Chondrocyte (in vitro differentiated cells): ENCODE data around the gene DEPDC4. TPM values are rescaled to one million over a fixed set of nuclear protein-coding genes. Genes with fewer than 3 reads are reported as not detected.

Experiments
- DNase-seq: peaks from one replicate; pipeline ENCODE4 v3.0.0; 2021; ENCODE audit warnings: mixed read lengths, low spot score
- H3K27ac Mint-ChIP-seq: one replicate; pipeline ENCODE4 v1.8.0; 2021; ENCODE audit warnings: mild to moderate bottlenecking, moderate library complexity, mixed read lengths; ENCODE audit not compliant: unreplicated experiment
- H3K27me3 Mint-ChIP-seq: 2 replicates; pipeline ENCODE4 v1.8.0; 2021; ENCODE audit warnings: low read depth, mixed read lengths
- H3K36me3 Mint-ChIP-seq: 2 replicates; pipeline ENCODE4 v1.8.0; 2021; ENCODE audit warnings: low read depth, mixed read lengths
- H3K4me1 Mint-ChIP-seq: 2 replicates; pipeline ENCODE4 v1.8.0; 2021; ENCODE audit warnings: low read depth, mild to moderate bottlenecking, mixed read lengths
- H3K4me3 Mint-ChIP-seq: one replicate; pipeline ENCODE4 v1.8.0; 2021; ENCODE audit warnings: mild to moderate bottlenecking, moderate library complexity, mixed read lengths; ENCODE audit not compliant: unreplicated experiment
- H3K9me3 Mint-ChIP-seq: 2 replicates; pipeline ENCODE4 v1.8.0; 2021; ENCODE audit warnings: low read depth, mixed read lengths
- CTCF ChIP-seq: fragments of 200-600 bp; sonication (generic); IDR thresholded peaks from 2 replicates; pipeline ENCODE4 v1.5.0; 2021; ENCODE audit warnings: antibody characterized with exemption, mild to moderate bottlenecking, moderate library complexity
- total RNA-seq: library from RNA; stranded (reverse); gene quantifications from 3 replicates; pipeline ENCODE4 v1.2.1, GENCODE V29; 2021

The DEPDC4 gene
- total RNA-seq, 1 donor from 2014 or later, result 0.57 TPM

GRCh38 chr12:100221523-100221922 lies 45.4 kb downstream of the DEPDC4 start:
- Mint-ChIP-seq H3K4me1 (no peaks in the 10 kb centered on the region), H3K9me3 (no peaks in the 10 kb centered on the region), H3K27me3 (no peaks in the 10 kb centered on the region), H3K27ac (no peak overlapping the region), H3K4me3 (no peak overlapping the region), H3K36me3 (peaks cover 8% of the 10 kb centered on the region)
- DNase-seq, result no peak
- no peak for TF ChIP-seq CTCF

GRCh38 chr12:100219328-100220109 lies 47.4 kb downstream of the DEPDC4 start:
- DNase-seq, result no peak
- peaks cover 16% of the 10 kb centered on the region for H3K36me3 Mint-ChIP-seq
- H3K27me3 Mint-ChIP-seq, result no peaks in the 10 kb centered on the region
- H3K4me3 Mint-ChIP-seq, result no peak overlapping the region
- no peak overlapping the region for H3K27ac Mint-ChIP-seq
- no peaks in the 10 kb centered on the region for H3K4me1 Mint-ChIP-seq
- no peaks in the 10 kb centered on the region for H3K9me3 Mint-ChIP-seq
- no peak for TF ChIP-seq CTCF

GRCh38 chr12:100216337-100216736 lies 50.5 kb downstream of the DEPDC4 start:
- no peaks in the 10 kb centered on the region for H3K4me1 Mint-ChIP-seq
- no peaks in the 10 kb centered on the region for H3K9me3 Mint-ChIP-seq
- DNase-seq, result no peak
- no peak overlapping the region for H3K4me3 Mint-ChIP-seq
- peaks cover 20% of the 10 kb centered on the region for H3K36me3 Mint-ChIP-seq
- H3K27me3 Mint-ChIP-seq, result no peaks in the 10 kb centered on the region
- no peak for TF ChIP-seq CTCF
- H3K27ac Mint-ChIP-seq, result no peak overlapping the region

DNA sequence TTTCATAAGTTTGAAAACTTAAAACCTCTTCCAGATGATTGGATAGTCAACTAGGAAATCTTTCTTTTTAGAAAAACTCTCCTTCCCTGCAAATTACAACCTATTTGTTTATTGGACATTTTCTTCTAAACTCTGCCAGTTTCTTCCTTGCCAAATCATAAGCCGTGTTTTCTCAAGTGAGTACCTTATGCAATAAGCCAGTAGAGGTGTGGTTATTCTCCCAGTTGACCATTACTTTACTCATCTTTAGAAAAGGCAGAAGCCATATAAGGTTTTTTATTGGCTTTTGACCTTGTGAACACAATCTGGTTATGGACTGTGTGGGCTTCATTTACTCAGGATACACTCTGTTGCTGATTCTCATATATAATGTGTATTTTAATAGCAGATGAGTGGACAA lies 51.7 kb downstream of the DEPDC4 start:
- Mint-ChIP-seq H3K36me3 (peaks cover 25% of the 10 kb centered on the region), H3K9me3 (no peaks in the 10 kb centered on the region), H3K27ac (no peak overlapping the region), H3K4me1 (no peaks in the 10 kb centered on the region), H3K27me3 (no peaks in the 10 kb centered on the region), H3K4me3 (no peak overlapping the region)
- no peak for DNase-seq
- no peak for TF ChIP-seq CTCF

GRCh38 chr12:100214518-100214917 lies 52.4 kb downstream of the DEPDC4 start:
- no peaks in the 10 kb centered on the region for H3K9me3 Mint-ChIP-seq
- H3K4me3 Mint-ChIP-seq, result no peak overlapping the region
- H3K27ac Mint-ChIP-seq, result no peak overlapping the region

More at GRCh38 chr12:100214518-100214917, 52.4 kb downstream of the DEPDC4 start:
- no peak for DNase-seq
- Mint-ChIP-seq H3K4me1 (no peaks in the 10 kb centered on the region), H3K27me3 (no peaks in the 10 kb centered on the region), H3K36me3 (peaks cover 26% of the 10 kb centered on the region)
- TF ChIP-seq CTCF, result no peak
